HepG2 (cell line): ENCODE data around the gene GPS1. TPM values are rescaled to one million over a fixed set of nuclear protein-coding genes. Genes with fewer than 3 reads are reported as not detected.
A peak's percentile ranks its signal among the peaks of the same experiment; 100 is the strongest.

Experiments used
- ATAC-seq: fragments of 200-7000 bp; cut with Tn5 transposase; 3 replicates; pipeline ENCODE4 v1.9.1; 2020; ENCODE audit warnings: mild to moderate bottlenecking, moderate library complexity
- BruUV-seq: library from RNA; stranded (reverse); fragments of 400-500 nt; replicated peaks from 2 replicates; lab custom pipeline; 2021; lab: Mats Ljungman, UMichigan
- CTCF ChIA-PET: fragments of 300-600 bp; formaldehyde crosslinking; extraction: SDS; loops from one replicate; lab custom pipeline; 2021; ENCODE audit warnings: low total read pairs, inconsistent platforms, low intra/inter-chr PET ratio; lab: Yijun Ruan, JAX
- POLR2A ChIA-PET: fragments of 350-600 bp; sonication (Branson Sonifier 250); formaldehyde crosslinking; loops from one replicate; lab custom pipeline; 2020; ENCODE audit warnings: antibody characterized with exemption, inconsistent platforms; lab: Yijun Ruan, JAX
- DNase-seq: peaks from one replicate; pipeline ENCODE4 v3.0.0-alpha.2; 2015; ENCODE audit warnings: low spot score
- FAIRE-seq: peaks from 3 replicates; lab custom pipeline; 2011; peaks lifted over from hg19 to GRCh38; lab: Jason Lieb, UNC
- H2AFZ ChIP-seq: one replicate; pipeline ENCODE4 v1.6.1; 2011; ENCODE audit warnings: low read length, inconsistent platforms
- H3K27ac ChIP-seq: fragments of 300-600 bp; 3 replicates; pipeline ENCODE4 v1.8.0; 2011; ENCODE audit warnings: mixed run types, mild to moderate bottlenecking, mixed read lengths, low read length, inconsistent platforms; ENCODE audit not compliant: insufficient read depth; ENCODE audit errors: extremely low read length
- H3K27me3 ChIP-seq, 2 experiments: fragments of 200-600 bp in 1 of 2; 2 replicates in 1 of 2; 3 replicates in 1 of 2; pipeline versions ENCODE4 v1.6.0 to v1.8.0; 2011; ENCODE audit warnings: low read length in 2 of 2, mild to moderate bottlenecking in 2 of 2, moderate library complexity in 2 of 2, inconsistent platforms in 1 of 2; ENCODE audit not compliant: insufficient read depth in 2 of 2, control insufficient read depth in 1 of 2
- H3K36me3 ChIP-seq, 2 experiments: fragments of 200-600 bp in 1 of 2; replicated peaks in 1 of 2; 2 replicates in 1 of 2; 3 replicates in 1 of 2; pipeline versions ENCODE4 v1.5.1 to v1.8.0; 2011; ENCODE audit warnings: low read length in 2 of 2, inconsistent platforms in 1 of 2; ENCODE audit not compliant: insufficient read depth in 2 of 2, control insufficient read depth in 1 of 2
- H3K4me1 ChIP-seq: 2 replicates; pipeline ENCODE4 v1.5.1; 2012; ENCODE audit warnings: low read length, inconsistent platforms; ENCODE audit not compliant: insufficient read depth
- H3K4me2 ChIP-seq: 2 replicates; pipeline ENCODE4 v1.6.0; 2011; ENCODE audit warnings: low read depth, low read length, inconsistent platforms
- H3K4me3 ChIP-seq, 3 experiments: fragments of 200-600 bp in 1 of 3; sonication (generic), shearing (Covaris generic) in 1 of 3; replicated peaks in 1 of 3; 2 replicates each; pipeline ENCODE4 v1.5.1; 2011 to 2016; ENCODE audit warnings: low read length in 3 of 3, inconsistent platforms in 2 of 3, low read depth in 2 of 3, mild to moderate bottlenecking in 2 of 3, control low read depth in 1 of 3, mixed read lengths in 1 of 3; ENCODE audit not compliant: insufficient read depth in 1 of 3
- H3K79me2 ChIP-seq: one replicate; pipeline ENCODE4 v1.6.1; 2011; ENCODE audit warnings: low read length, inconsistent platforms; ENCODE audit not compliant: insufficient read depth
- H3K9ac ChIP-seq: 2 replicates; pipeline ENCODE4 v1.6.0; 2011; ENCODE audit warnings: mild to moderate bottlenecking, low read depth, low read length, inconsistent platforms; ENCODE audit not compliant: insufficient read depth
- H3K9me3 ChIP-seq: 2 replicates; pipeline ENCODE4 v1.5.1; 2012; ENCODE audit warnings: mild to moderate bottlenecking, low read length
- H4K20me1 ChIP-seq: 2 replicates; pipeline ENCODE4 v1.6.0; 2011; ENCODE audit warnings: inconsistent platforms, mild to moderate bottlenecking, low read length, moderate library complexity; ENCODE audit not compliant: insufficient read depth
- GABPB1 ChIP-seq: IDR thresholded peaks from 2 replicates; pipeline ENCODE4 v1.6.1; 2016; ENCODE audit warnings: mild to moderate bottlenecking, missing genetic modification reagents, moderate library complexity, missing compliant biosample characterization
- NFRKB ChIP-seq: fragments of 450-650 bp; IDR thresholded peaks from 2 replicates; pipeline ENCODE4 v1.6.1; 2017
- U2AF2 ChIP-seq: fragments of 200-400 bp; formaldehyde crosslinking; IDR thresholded peaks from 2 replicates; pipeline ENCODE4 v1.6.1; 2017; ENCODE audit warnings: low read depth, mild to moderate bottlenecking, low read length
- ZNF281 ChIP-seq: sonication (generic); formaldehyde crosslinking; IDR thresholded peaks from 2 replicates; pipeline ENCODE4 v1.4.0; 2020; ENCODE audit warnings: missing genetic modification reagents, borderline replicate concordance
- WGBS: methylation state at CpG from one replicate; pipeline ENCODE4 v1.1.6; 2017; ENCODE audit warnings: low lambda C conversion rate; 5-methylcytosine and 5-hydroxymethylcytosine counted together
- in situ Hi-C: cut with HindIII; loops from 2 replicates; pipeline ENCODE4 v1.10.0; 2017; ENCODE audit warnings: low pct_unique_long_range_greater_than_20kb; ENCODE audit not compliant: extremely low pct_ligation_motif_present
- intact Hi-C: fragments of 100-400 bp; cut with micrococcal nuclease; formaldehyde crosslinking; loops from one replicate; pipeline ENCODE4 v1.10.0; 2022; ENCODE audit not compliant: unreplicated experiment
- polyA plus RNA-seq, 8 experiments: library from polyadenylated mRNA; depleted of rRNA in 3 of 8; stranded (reverse) in 7 of 8; unstranded in 1 of 8; fragments of >200 nt; fragmentation: Illumina TruSeq in 4 of 8; extraction: Trizol in 4 of 8; gene quantifications; 2 replicates each; pipeline versions ENCODE4 v1.2.1 to v1.2.3, GENCODE V29; 2011 to 2016; ENCODE audit warnings: low read depth in 4 of 8, missing spikeins in 1 of 8, mixed read lengths in 1 of 8; ENCODE audit not compliant: insufficient read depth in 1 of 8
- total RNA-seq, 5 experiments: library from RNA; depleted of rRNA; stranded (reverse); fragments of >200 nt; fragmentation: Illumina TruSeq; extraction: Trizol; gene quantifications; 2 replicates each; pipeline ENCODE4 v1.2.3, GENCODE V29; 2016; ENCODE audit warnings: low read depth in 1 of 5
- TF ChIP-seq, protein P1 (sequence below): sonication (generic); formaldehyde crosslinking; IDR thresholded peaks from 2 replicates; pipeline ENCODE4 v1.5.1; 2020; ENCODE audit warnings: mild to moderate bottlenecking, missing genetic modification reagents, moderate library complexity
- TF ChIP-seq, protein P2 (sequence below): IDR thresholded peaks from 2 replicates; pipeline ENCODE4 v1.6.1; 2012; ENCODE audit warnings: inconsistent platforms
- TF ChIP-seq, protein P3 (sequence below): sonication (generic); formaldehyde crosslinking; IDR thresholded peaks from 2 replicates; pipeline ENCODE4 v1.5.0; 2020; ENCODE audit warnings: mild to moderate bottlenecking, missing genetic modification reagents

The GPS1 gene
- total and polyA plus RNA-seq, 2 of the 13 experiments (the other 11 are each of a cell fraction or from before 2014, with no cell fraction given) = 124 to 128 TPM

GRCh38 chr17:82043507-82043906 lies 8.2 kb upstream of the GPS1 start (continued):
- TF ChIP-seq, protein P1, sequence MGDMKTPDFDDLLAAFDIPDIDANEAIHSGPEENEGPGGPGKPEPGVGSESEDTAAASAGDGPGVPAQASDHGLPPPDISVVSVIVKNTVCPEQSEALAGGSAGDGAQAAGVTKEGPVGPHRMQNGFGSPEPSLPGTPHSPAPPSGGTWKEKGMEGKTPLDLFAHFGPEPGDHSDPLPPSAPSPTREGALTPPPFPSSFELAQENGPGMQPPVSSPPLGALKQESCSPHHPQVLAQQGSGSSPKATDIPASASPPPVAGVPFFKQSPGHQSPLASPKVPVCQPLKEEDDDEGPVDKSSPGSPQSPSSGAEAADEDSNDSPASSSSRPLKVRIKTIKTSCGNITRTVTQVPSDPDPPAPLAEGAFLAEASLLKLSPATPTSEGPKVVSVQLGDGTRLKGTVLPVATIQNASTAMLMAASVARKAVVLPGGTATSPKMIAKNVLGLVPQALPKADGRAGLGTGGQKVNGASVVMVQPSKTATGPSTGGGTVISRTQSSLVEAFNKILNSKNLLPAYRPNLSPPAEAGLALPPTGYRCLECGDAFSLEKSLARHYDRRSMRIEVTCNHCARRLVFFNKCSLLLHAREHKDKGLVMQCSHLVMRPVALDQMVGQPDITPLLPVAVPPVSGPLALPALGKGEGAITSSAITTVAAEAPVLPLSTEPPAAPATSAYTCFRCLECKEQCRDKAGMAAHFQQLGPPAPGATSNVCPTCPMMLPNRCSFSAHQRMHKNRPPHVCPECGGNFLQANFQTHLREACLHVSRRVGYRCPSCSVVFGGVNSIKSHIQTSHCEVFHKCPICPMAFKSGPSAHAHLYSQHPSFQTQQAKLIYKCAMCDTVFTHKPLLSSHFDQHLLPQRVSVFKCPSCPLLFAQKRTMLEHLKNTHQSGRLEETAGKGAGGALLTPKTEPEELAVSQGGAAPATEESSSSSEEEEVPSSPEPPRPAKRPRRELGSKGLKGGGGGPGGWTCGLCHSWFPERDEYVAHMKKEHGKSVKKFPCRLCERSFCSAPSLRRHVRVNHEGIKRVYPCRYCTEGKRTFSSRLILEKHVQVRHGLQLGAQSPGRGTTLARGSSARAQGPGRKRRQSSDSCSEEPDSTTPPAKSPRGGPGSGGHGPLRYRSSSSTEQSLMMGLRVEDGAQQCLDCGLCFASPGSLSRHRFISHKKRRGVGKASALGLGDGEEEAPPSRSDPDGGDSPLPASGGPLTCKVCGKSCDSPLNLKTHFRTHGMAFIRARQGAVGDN (CRISPR knock-in tag) = peak; percentile 41
- TF ChIP-seq ZNF281 (CRISPR knock-in tag) (peak; percentile 51; the same call in 1 of the 2 replicates), NFRKB (no peak), GABPB1 (CRISPR knock-in tag) (peak; percentile 15; the same call in 1 of the 2 replicates)

DNA sequence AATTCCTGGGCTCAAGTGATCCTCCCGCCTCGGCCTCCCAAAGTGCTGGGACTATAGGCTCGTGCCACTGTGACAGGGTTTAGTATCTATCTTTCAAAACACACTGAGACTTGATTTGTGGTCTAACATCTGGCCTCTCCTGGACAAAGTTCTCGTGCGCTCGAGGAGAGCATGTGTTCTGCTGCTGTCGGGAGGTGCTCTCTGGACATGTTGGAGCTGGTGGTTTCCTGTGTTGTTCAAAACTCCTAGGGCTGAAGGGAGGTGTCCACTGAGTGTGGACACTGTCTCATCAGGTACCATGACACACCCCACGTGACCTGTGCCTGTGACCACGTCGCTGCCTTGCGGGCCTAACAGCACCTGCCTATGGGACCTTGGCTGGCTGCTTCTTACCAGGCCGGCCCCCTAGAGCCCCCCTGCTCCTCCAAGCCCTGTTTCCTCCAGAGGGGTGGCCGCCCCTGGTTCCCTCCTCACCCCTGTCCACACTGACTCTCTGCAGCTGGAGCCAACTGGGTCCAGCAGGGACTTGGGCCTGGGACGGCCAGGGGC lies 5.7 kb upstream of the GPS1 start:
- peaks cover 18% of the 10 kb centered on the region for H3K79me2 ChIP-seq
- no peaks in the 10 kb centered on the region; a peak in 1 of 5 replicates for H3K27me3 ChIP-seq
- H3K9me3 ChIP-seq = no peaks in the 10 kb centered on the region
- H3K27ac ChIP-seq = peak overlapping the region; percentile 20
- H3K4me3 ChIP-seq = no peak overlapping the region
- in situ Hi-C loops (no loop called here), intact Hi-C loops (loop anchor here (2.0 kb wide), 1 partner anchor 29 kb away; no protein-coding TSS in a partner anchor)
- H3K9ac ChIP-seq = no peak overlapping the region
- no peaks in the 10 kb centered on the region for H4K20me1 ChIP-seq
- no TSS peak for BruUV-seq
- ChIA-PET CTCF (no interaction called here), POLR2A (no interaction called here)
- H3K36me3 ChIP-seq = peaks cover 8 to 29% of the 10 kb centered on the region in 2 experiments; a peak in 4 of 5 replicates
- peaks cover 47% of the 10 kb centered on the region for H3K4me1 ChIP-seq
- no peak overlapping the region for H2AFZ ChIP-seq
- FAIRE-seq (no peak), ATAC-seq (no peak), DNase-seq (no peak)
- WGBS = 79% methylated on average over 14 of the region's 14 CpGs
- H3K4me2 ChIP-seq = no peak overlapping the region
- TF ChIP-seq U2AF2 = no peak
- TF ChIP-seq, protein P2, sequence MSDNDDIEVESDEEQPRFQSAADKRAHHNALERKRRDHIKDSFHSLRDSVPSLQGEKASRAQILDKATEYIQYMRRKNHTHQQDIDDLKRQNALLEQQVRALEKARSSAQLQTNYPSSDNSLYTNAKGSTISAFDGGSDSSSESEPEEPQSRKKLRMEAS = peak; percentile 61
- TF ChIP-seq, protein P3, sequence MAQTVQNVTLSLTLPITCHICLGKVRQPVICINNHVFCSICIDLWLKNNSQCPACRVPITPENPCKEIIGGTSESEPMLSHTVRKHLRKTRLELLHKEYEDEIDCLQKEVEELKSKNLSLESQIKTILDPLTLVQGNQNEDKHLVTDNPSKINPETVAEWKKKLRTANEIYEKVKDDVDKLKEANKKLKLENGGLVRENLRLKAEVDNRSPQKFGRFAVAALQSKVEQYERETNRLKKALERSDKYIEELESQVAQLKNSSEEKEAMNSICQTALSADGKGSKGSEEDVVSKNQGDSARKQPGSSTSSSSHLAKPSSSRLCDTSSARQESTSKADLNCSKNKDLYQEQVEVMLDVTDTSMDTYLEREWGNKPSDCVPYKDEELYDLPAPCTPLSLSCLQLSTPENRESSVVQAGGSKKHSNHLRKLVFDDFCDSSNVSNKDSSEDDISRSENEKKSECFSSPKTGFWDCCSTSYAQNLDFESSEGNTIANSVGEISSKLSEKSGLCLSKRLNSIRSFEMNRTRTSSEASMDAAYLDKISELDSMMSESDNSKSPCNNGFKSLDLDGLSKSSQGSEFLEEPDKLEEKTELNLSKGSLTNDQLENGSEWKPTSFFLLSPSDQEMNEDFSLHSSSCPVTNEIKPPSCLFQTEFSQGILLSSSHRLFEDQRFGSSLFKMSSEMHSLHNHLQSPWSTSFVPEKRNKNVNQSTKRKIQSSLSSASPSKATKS = no peak
